Activated naive CD4-positive, alpha-beta T cell treated with anti-CD3 and anti-CD28 coated beads, Interleukin-2, amount 50 U/mL, for 72 hours (primary cell): Measurements from ENCODE around the gene IL1F10. TPM values are rescaled to one million over a fixed set of nuclear protein-coding genes. Genes with fewer than 3 reads are reported as not detected.

Experiments used
- ATAC-seq, 2 donors: fragments of 150-1000 bp; cut with Tn5 transposase; 2 replicates each; pipeline ENCODE4 v1.10.0; 2021; ENCODE audit warnings: mild to moderate bottlenecking in 2 of 2, moderate library complexity in 2 of 2
- DNase-seq, 2 donors: peaks; one replicate each; pipeline ENCODE4 v3.0.0; 2021 to 2022; ENCODE audit warnings: low spot score in 2 of 2
- H3K27ac Mint-ChIP-seq, 2 donors: one replicate each; pipeline ENCODE4 v1.8.0; 2022; ENCODE audit warnings: mild to moderate bottlenecking in 2 of 2, mixed read lengths in 2 of 2
- H3K36me3 Mint-ChIP-seq, 2 donors: one replicate each; pipeline ENCODE4 v1.8.0; 2022; ENCODE audit warnings: mixed read lengths in 2 of 2
- H3K9me3 Mint-ChIP-seq, 2 donors: one replicate each; pipeline ENCODE4 v1.8.0; 2022; ENCODE audit warnings: mixed read lengths in 2 of 2
- total RNA-seq, 2 donors: library from RNA; stranded (reverse); gene quantifications; one replicate each; pipeline ENCODE4 v1.2.3, GENCODE V29; 2022

IL1F10 gene
- total RNA-seq, 2 donors from 2014 or later, result not detected

GRCh38 chr2:113053666-113054065 lies 14.1 kb upstream of the IL1F10 start:
- DNase-seq, result no peak
- H3K27ac Mint-ChIP-seq, result no peak overlapping the region
- H3K9me3 Mint-ChIP-seq, result peaks cover 26 to 39% of the 10 kb centered on the region in 2 donors
- H3K36me3 Mint-ChIP-seq, result peaks cover 23 to 33% of the 10 kb centered on the region in 2 donors
- peak; percentile 48 to 58 for ATAC-seq

- Mint-ChIP-seq H3K9me3 (peaks cover 26 to 39% of the 10 kb centered on the region in 2 donors), H3K36me3 (peaks cover 23 to 33% of the 10 kb centered on the region in 2 donors), H3K27ac (no peak overlapping the region)
- ATAC-seq (peak; percentile 50 to 86), DNase-seq (no peak)
Measured at GRCh38 chr2:113054066-113054465, 13.7 kb upstream of the IL1F10 start.

GRCh38 chr2:113056521-113056920 lies 11.2 kb upstream of the IL1F10 start:
- Mint-ChIP-seq H3K9me3 (peaks cover 26 to 30% of the 10 kb centered on the region in 2 donors), H3K36me3 (peaks cover 23 to 33% of the 10 kb centered on the region in 2 donors), H3K27ac (no peak overlapping the region)
- DNase-seq, result no peak
- ATAC-seq, result peak; percentile 36 to 60

DNA sequence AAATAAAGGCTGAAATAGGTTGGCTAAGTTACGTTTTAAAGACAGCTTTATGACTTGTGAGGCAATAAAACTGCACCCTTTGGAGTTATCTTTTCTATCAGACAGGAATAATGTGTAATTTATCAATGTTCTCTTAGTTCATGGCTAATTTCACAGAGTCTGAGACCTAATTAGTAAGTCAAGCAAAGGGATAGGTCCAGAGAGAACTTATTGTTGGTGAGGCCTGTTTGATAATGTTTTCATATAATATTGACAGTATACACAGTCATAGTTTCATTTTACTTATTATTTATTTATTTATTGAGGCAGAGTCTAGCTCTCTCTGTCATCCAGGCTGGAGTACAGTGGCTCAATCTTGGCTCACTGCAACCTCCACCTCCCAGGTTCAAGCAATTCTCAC lies 10.7 kb upstream of the IL1F10 start:
- no peak overlapping the region for H3K27ac Mint-ChIP-seq
- H3K9me3 Mint-ChIP-seq, result peaks cover 26 to 30% of the 10 kb centered on the region in 2 donors
- no peak for DNase-seq
- H3K36me3 Mint-ChIP-seq, result peaks cover 23 to 33% of the 10 kb centered on the region in 2 donors
- no peak for ATAC-seq

DNA sequence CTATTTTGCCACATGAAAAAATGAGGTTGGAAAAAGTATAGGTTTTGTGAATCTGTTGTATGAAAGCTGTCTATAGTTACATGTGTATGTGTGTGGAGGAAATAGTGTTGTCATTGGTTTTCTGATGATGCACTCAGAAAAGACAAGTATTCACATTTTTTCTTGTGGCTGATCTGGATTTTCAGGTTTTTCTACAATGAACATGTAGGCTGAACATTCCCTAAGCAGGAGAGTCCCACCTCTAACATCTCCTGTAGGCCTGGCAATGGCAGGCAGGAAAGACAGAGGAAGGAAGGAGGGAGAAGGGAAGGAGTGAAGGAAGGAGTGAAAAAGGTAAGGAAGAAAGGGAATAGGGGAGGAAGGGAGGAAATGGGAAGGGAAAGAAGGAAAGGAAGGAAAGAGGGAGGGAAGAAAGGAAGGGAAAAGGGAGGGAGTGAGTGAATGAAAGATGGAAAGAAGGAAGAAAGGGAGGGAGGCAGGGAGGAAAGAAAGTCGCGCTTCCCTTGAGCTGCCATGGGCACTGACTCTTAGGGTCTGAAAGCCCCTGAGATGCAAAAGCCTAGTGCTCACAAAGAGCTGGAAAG lies 9.3 kb upstream of the IL1F10 start:
- ATAC-seq (no peak), DNase-seq (no peak)
- H3K9me3 Mint-ChIP-seq, result peaks cover 26 to 27% of the 10 kb centered on the region in 2 donors
- peaks cover 23 to 30% of the 10 kb centered on the region in 2 donors for H3K36me3 Mint-ChIP-seq
- H3K27ac Mint-ChIP-seq, result no peak overlapping the region

GRCh38 chr2:113058998-113059960 lies 8.5 kb upstream of the IL1F10 start, which contains the start of gene IL36RN:
Gene IL36RN (plus strand): TSS chr2:113059198. CDS start chr2:113059439, 241 bp downstream.
- ATAC-seq (no peak), DNase-seq (no peak)
- H3K9me3 Mint-ChIP-seq, result peaks cover 20% of the 10 kb centered on the region in 2 donors
- peaks cover 17 to 22% of the 10 kb centered on the region in 2 donors for H3K36me3 Mint-ChIP-seq
- H3K27ac Mint-ChIP-seq, result no peak within 1 kb of the TSS

- H3K9me3 Mint-ChIP-seq, result peaks cover 8 to 12% of the 10 kb centered on the region in 2 donors
- no peak for ATAC-seq
- DNase-seq, result no peak
- peaks cover 5 to 11% of the 10 kb centered on the region in 2 donors for H3K36me3 Mint-ChIP-seq
- H3K27ac Mint-ChIP-seq, result peak overlapping the region in 1 of 2 donors; percentile 24
Measured at GRCh38 chr2:113060396-113060795, 7.4 kb upstream of the IL1F10 start.

GRCh38 chr2:113060796-113061195 lies 7.0 kb upstream of the IL1F10 start:
- Mint-ChIP-seq H3K9me3 (peaks cover 4 to 8% of the 10 kb centered on the region in 2 donors), H3K27ac (no peak overlapping the region), H3K36me3 (peaks cover 1 to 7% of the 10 kb centered on the region in 2 donors)
- no peak for ATAC-seq
- no peak for DNase-seq

- Mint-ChIP-seq H3K36me3 (peaks cover 0 to 2% of the 10 kb centered on the region in 2 donors), H3K27ac (no peak overlapping the region), H3K9me3 (peaks cover 2 to 4% of the 10 kb centered on the region in 2 donors)
- ATAC-seq, result no peak
- DNase-seq, result no peak
Measured at GRCh38 chr2:113061241-113061640, 6.5 kb upstream of the IL1F10 start.

- DNase-seq (no peak), ATAC-seq (no peak)
- H3K9me3 Mint-ChIP-seq, result no peaks in the 10 kb centered on the region
- no peak overlapping the region for H3K27ac Mint-ChIP-seq
- H3K36me3 Mint-ChIP-seq, result no peaks in the 10 kb centered on the region
Measured at GRCh38 chr2:113061896-113062770, 5.6 kb upstream of the IL1F10 start.

DNA sequence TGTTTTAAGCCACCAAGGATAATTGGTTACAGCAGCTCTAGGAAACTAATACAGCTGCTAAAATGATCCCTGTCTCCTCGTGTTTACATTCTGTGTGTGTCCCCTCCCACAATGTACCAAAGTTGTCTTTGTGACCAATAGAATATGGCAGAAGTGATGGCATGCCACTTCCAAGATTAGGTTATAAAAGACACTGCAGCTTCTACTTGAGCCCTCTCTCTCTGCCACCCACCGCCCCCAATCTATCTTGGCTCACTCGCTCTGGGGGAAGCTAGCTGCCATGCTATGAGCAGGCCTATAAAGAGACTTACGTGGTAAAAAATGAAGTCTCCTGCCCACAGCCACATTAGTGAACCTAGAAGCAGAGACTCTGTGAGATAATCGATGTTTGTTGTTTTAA lies 3.5 kb upstream of the IL1F10 start:
- no peaks in the 10 kb centered on the region for H3K36me3 Mint-ChIP-seq
- DNase-seq (no peak), ATAC-seq (no peak)
- no peak overlapping the region for H3K27ac Mint-ChIP-seq
- H3K9me3 Mint-ChIP-seq, result no peaks in the 10 kb centered on the region

- H3K27ac Mint-ChIP-seq, result no peak overlapping the region
Measured at GRCh38 chr2:113064898-113065297, 2.9 kb upstream of the IL1F10 start.

GRCh38 chr2:113068249-113068648 lies 479 bp downstream of the IL1F10 start:
- no peak overlapping the region for H3K27ac Mint-ChIP-seq
- H3K9me3 Mint-ChIP-seq, result no peaks in the 10 kb centered on the region
- H3K36me3 Mint-ChIP-seq, result no peaks in the 10 kb centered on the region
- DNase-seq (no peak), ATAC-seq (no peak)

More at GRCh38 chr2:113064898-113065297, 2.9 kb upstream of the IL1F10 start:
- ATAC-seq (no peak), DNase-seq (no peak)
- no peaks in the 10 kb centered on the region for H3K36me3 Mint-ChIP-seq
- H3K9me3 Mint-ChIP-seq, result no peaks in the 10 kb centered on the region

DNA sequence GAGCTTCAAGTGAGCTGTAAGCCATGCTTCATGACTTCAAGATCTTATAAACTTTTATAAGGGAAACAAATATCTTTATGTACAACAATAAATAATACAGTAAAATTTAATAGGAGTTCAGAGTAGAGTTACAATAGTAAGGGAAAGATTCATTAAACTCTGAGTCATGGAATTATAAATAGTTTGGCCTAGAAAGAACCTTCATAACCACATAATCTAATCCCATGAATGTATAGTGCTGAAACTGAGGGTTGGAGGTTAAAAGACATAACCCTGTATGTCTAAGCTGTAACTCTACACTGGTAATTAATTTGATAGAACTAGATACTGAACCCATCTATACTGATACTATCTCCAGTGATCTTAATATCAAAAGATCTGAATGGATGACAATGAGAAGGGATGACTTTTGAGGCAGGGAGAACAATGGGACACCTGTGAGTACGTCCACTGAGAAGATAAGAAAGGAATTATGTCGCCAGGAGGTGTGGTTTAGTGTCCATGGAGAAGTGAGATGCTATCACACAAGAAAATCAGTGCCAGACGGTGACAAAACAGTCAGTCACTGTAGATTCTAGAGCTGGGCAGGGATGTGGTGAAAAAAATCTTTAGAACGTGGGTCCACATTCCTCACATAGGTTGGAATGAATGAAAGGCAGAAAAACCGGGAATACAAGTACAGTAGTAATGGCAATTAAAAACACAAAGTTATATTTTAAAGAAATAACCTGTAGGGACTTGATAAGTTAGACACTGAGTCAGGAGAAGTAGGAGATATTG lies 1.1 kb downstream of the IL1F10 start:
- no peaks in the 10 kb centered on the region for H3K36me3 Mint-ChIP-seq
- no peaks in the 10 kb centered on the region for H3K9me3 Mint-ChIP-seq
- DNase-seq, result no peak
- H3K27ac Mint-ChIP-seq, result no peak overlapping the region
- no peak for ATAC-seq

- DNase-seq, result no peak
- H3K36me3 Mint-ChIP-seq, result no peaks in the 10 kb centered on the region
- no peak for ATAC-seq
- no peak overlapping the region for H3K27ac Mint-ChIP-seq
- no peaks in the 10 kb centered on the region for H3K9me3 Mint-ChIP-seq
Measured at GRCh38 chr2:113069676-113070605, 2.2 kb downstream of the IL1F10 start.
